ENCODE measurements around the gene MYH3. TPM values are rescaled to one million over a fixed set of nuclear protein-coding genes. Genes with fewer than 3 reads are reported as not detected.

The MYH3 gene
- total RNA-seq, 4 donors from 2014 or later: 3.3 to 5.4 (median 3.5) TPM

GRCh38 chr17:10612957-10613744 lies 44.0 kb downstream of the MYH3 start:
- no peaks in the 10 kb centered on the region for H3K36me3 ChIP-seq
- no peak overlapping the region for H3K27ac ChIP-seq
- DNase-seq: no peak
- H3K9me3 ChIP-seq: no peaks in the 10 kb centered on the region
- no peak overlapping the region for H3K4me3 ChIP-seq (replicated peaks in 1 of 3)
- intact Hi-C loops (cut with DNase I): no loop called here
- TF ChIP-seq POLR2A (IDR thresholded peaks at IDR 0.05) (no peak), CTCF (IDR thresholded peaks at IDR 0.05) (no peak)
- no peaks in the 10 kb centered on the region for H3K27me3 ChIP-seq
- WGBS, 2 donors: 74 to 76% methylated on average over 6 of the region's 6 CpGs
- peaks cover 0 to 4% of the 10 kb centered on the region in 2 donors for H3K4me1 ChIP-seq

GRCh38 chr17:10610884-10611283 lies 46.2 kb downstream of the MYH3 start:
- 26 to 46% methylated on average over 8 of the region's 8 CpGs for WGBS, 2 donors
- peaks cover 4% of the 10 kb centered on the region for H3K27me3 ChIP-seq
- no peak overlapping the region for H3K4me3 ChIP-seq (replicated peaks in 1 of 3)
- no peaks in the 10 kb centered on the region for H3K9me3 ChIP-seq
- peak; percentile 35 to 44 for DNase-seq
- intact Hi-C loops (cut with DNase I): no loop called here
- no peaks in the 10 kb centered on the region for H3K36me3 ChIP-seq
- H3K27ac ChIP-seq: no peak overlapping the region
- TF ChIP-seq POLR2A (IDR thresholded peaks at IDR 0.05) (no peak), CTCF (IDR thresholded peaks at IDR 0.05) (no peak)
- H3K4me1 ChIP-seq: peaks cover 0 to 4% of the 10 kb centered on the region in 2 donors

- TF ChIP-seq CTCF (IDR thresholded peaks at IDR 0.05): no peak
- TF ChIP-seq POLR2A (IDR thresholded peaks at IDR 0.05): no peak
- 55 to 59% methylated on average over 5 of the region's 5 CpGs for WGBS, 2 donors
- Histone ChIP-seq H3K36me3 (no peaks in the 10 kb centered on the region), H3K27ac (no peak overlapping the region), H3K4me3 (replicated peaks in 1 of 3) (no peak overlapping the region), H3K9me3 (no peaks in the 10 kb centered on the region), H3K27me3 (peaks cover 4% of the 10 kb centered on the region), H3K4me1 (peaks cover 0 to 4% of the 10 kb centered on the region in 2 donors)
- intact Hi-C loops (cut with DNase I): no loop called here
- no peak for DNase-seq
Measured at GRCh38 chr17:10608244-10608643, 48.9 kb downstream of the MYH3 start.

- no peak for DNase-seq
- intact Hi-C loops (cut with DNase I): no loop called here
- Histone ChIP-seq H3K4me3 (replicated peaks in 1 of 3) (no peak overlapping the region), H3K9me3 (no peaks in the 10 kb centered on the region), H3K27me3 (peaks cover 4% of the 10 kb centered on the region), H3K27ac (no peak overlapping the region), H3K4me1 (peaks cover 0 to 4% of the 10 kb centered on the region in 2 donors), H3K36me3 (no peaks in the 10 kb centered on the region)
- WGBS, 2 donors: 90 to 95% methylated on average over 3 of the region's 3 CpGs
- TF ChIP-seq CTCF (IDR thresholded peaks at IDR 0.05): no peak
- TF ChIP-seq POLR2A (IDR thresholded peaks at IDR 0.05): no peak
Measured at GRCh38 chr17:10606110-10606509, 51.0 kb downstream of the MYH3 start.

- TF ChIP-seq POLR2A (IDR thresholded peaks at IDR 0.05) (no peak), CTCF (IDR thresholded peaks at IDR 0.05) (no peak)
- Histone ChIP-seq H3K27me3 (peaks cover 4% of the 10 kb centered on the region), H3K9me3 (no peaks in the 10 kb centered on the region), H3K36me3 (no peaks in the 10 kb centered on the region), H3K4me1 (no peaks in the 10 kb centered on the region), H3K27ac (no peak overlapping the region), H3K4me3 (replicated peaks in 1 of 3) (no peak overlapping the region)
- 59 to 67% methylated on average over 5 of the region's 5 CpGs for WGBS, 2 donors
- intact Hi-C loops (cut with DNase I): no loop called here
- DNase-seq: no peak
Measured at GRCh38 chr17:10605221-10605783, 51.8 kb downstream of the MYH3 start.

All from thyroid gland (tissue), 4 donors.